CD4-positive, alpha-beta T cell treated with Interleukin-17A for 1 hour (primary cell): ENCODE measurements around the gene SMAD5.

Experiments
- DNase-seq: peaks from one replicate; pipeline ENCODE4 v3.0.0-alpha.2; 2020

SMAD5 gene

DNA sequence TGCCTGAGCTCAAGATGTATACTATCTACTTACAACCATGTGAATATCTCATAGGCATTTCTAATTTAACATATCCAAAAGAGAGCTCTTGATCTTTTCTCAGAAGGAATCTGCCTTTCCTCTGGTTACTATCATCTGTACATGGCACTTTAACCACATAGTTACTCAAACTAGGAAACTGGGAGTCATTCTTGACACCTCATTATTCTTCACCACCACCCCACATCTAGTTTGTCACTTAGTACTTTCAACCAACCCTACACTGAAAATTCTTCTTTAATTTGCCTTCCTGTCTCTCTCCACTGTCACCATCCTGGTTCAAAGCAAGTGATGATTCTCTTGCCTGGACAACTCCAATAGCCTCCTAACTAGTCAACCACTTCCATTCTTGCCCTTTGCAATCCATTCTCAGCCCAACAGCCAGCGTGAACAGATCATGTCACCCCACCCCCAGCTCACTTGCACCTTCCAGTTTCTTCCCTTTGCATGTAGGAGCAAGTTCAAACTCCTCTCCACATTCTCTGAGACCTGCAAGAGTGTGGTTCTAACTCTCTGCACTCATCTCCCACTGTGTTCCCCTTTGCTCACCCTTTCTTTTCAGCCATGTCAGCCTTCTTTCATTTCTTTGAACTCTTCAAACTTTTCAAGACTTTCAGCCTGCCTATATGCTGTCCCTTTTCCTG is 17.3 kb upstream of the SMAD5 start:
- DNase-seq: no peak

DNA sequence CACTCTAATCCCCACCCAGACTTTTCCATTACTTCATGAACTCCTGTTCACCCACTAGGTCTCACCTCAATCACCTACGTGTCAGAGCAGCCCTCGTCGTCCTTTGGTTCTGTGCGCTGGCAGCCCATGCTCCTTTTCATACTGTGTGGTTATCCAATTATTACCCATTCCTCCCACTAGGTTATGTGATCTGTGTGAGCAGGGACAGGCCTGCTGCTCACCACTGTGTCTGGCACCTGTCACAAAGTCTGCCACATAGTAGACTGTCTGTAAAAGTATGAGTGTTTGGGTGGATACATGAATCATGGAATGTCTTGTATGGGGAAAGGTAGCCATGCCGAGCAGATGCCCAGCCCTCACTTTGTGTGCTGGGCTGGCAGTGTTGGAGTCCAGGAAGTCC is 12.1 kb upstream of the SMAD5 start:
- no peak for DNase-seq

DNA sequence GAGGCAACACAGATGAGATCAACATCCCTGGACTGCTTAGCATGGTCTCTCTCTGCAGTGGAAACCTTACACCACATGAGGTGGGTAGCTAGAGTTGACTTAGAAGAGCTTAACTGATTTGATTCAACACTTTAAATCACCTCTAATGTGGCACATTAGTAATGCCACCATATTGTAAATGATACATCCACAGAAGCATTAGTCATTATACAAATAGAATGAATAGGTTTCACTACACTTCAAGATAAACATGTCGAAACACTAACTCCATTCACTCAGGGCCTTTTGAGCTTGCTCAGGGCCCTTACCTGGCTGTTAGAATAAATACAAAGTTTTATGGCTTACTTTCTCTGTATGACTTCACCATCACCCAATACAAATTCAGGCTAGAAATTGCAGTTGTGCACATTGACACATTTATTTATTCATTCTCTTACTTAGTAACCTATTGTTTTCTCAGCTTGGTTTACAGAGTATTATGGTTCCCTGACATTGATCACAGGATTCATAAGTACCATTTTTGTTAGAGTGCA is 9.3 kb upstream of the SMAD5 start:
- no peak for DNase-seq

DNA sequence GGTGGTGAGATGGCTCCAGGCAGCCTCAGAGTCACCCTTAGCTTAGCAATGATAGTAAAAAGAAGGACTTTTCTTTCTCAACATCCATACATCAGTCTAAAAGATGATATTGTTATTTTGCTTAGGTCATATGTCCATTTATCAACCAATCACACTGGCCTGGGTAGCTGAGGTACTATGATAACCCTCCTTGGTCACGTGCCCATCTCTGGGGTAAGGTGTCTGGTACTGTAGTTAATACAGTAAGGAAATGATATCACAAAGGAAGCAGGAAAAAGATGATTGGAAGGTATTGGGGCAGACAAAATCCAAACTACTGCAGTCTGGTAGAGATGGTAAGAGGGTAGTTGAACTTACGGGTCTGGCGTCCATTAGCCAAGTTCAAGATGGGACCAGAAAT is 5.1 kb upstream of the SMAD5 start:
- no peak for DNase-seq

- no peak for DNase-seq
Measured at GRCh38 chr5:136128481-136128880, 4.2 kb upstream of the SMAD5 start.

DNA sequence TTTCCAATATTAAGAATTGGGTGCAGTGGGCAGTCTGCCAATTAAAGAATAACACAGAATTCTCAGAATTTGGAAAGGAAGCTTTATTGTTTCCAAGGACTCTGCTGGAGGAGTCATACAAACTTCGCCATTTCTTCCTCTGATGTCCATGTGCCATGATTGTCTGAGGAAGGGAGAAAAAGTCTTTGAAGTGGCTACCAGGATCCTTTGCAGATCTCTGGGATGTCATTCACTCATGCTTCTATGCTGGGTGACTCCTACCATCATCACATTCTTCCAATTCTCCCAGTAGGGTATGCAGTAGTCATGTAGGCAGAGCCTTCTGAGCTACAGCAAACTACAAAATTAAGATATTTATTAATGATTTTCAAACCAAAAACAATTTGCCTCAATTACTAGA is 3.2 kb upstream of the SMAD5 start:
- no peak for DNase-seq

DNA sequence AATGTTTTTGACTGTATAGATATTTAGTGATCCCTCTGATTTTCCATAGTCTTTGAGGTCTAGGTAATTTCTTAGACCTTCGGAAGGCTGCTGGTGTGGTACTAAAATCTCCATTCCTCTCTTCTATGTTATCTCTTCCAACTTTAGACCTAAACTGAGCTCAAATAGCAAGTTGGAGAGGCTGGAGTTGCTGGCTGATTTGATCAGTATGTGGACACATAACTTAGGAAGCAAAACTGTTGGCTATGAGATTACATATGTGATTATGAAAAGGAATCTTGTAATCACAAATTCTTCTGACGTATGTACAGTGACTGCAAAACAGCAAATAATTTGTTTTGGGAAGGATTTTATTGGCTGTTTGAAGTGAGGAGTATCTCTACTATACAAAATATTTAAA is 2.1 kb upstream of the SMAD5 start:
- DNase-seq: no peak

DNA sequence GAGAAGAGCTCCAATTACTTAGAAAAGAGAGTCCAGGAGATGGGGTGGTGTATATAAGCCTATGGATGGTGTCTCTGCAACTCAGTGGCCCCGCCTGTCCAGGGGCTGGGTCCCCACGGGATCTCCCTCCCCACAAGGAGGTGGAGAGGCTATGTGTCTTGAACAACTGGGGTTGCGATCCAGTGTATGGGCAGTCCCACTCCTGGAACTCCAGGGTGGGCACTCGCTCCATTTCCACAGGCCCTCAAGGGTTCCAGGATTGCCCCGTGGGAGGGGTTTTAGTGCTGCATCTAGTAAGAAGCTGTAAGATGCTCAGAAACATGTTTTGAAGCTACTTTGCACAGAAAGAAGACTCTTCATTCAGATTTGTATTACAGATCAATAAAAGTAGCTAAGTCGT is 558 bp upstream of the SMAD5 start:
- no peak for DNase-seq

GRCh38 chr5:136133222-136133921 is 727 bp downstream of the SMAD5 start:
- DNase-seq: peak; percentile 24

GRCh38 chr5:136133922-136134379 is 1.3 kb downstream of the SMAD5 start:
- DNase-seq: peak; percentile 23

GRCh38 chr5:136134653-136135052 is 2.0 kb downstream of the SMAD5 start:
- DNase-seq: no peak

- DNase-seq: no peak
Measured at GRCh38 chr5:136135536-136135935, 2.9 kb downstream of the SMAD5 start.

GRCh38 chr5:136137497-136138220 is 5.0 kb downstream of the SMAD5 start:
- no peak for DNase-seq

DNA sequence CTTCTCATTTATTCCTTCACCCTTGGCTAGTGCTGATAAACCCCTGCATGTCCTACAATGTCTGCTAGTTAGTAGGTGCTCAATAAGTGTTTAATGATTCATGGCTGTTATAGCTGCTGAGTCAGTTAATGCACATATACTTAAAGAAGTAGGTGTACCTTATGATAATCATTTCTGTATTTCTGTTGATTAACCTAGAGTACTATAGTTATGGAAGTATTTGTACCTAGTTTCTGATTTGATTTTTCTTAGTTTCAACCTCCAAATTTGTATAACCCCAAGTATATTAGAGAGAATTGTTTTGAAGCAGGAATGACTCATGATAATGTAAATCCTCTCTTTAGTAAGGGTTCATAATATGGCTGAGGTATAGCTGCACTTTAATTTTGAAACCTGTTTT is 8.9 kb downstream of the SMAD5 start:
- DNase-seq: no peak

DNA sequence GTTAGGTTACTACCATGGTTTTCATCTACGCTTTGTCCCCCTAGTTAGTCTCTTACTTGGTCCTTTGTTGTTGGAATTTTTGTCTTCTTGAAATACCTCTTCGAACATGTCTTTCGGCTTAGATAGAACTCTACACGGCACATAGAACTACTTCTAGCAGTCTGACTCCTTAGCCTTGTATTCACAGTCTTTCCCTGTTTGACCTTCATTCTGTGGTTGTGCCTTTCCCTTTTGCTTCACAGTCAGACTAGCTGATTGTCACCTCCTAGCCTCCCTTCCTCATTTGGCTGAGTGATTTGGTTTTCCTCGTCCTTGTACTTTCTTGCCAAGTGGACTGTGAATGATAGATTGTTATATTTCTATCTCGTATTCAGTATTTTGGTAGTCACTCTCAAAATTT is 10.7 kb downstream of the SMAD5 start:
- no peak for DNase-seq

DNA sequence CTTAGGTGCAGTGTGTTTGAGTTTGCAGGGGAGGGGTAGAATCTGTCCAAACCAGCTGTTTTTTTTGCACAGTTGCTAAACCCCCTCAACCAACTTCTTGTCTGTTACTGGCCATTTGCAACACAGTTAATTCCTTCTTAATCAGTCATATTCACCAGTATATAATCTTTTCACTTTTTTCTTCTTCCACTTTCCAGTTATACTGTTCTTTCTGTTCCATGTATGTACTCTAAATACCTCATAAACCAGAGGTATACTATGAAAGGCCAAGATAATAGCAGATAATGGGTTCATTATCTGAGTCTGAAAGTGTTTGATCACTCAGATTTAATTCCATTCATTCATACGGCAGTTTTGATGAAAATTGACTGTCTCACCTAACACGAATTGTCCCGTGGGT is 11.1 kb downstream of the SMAD5 start:
- no peak for DNase-seq

- no peak for DNase-seq
Measured at GRCh38 chr5:136145030-136145429, 12.4 kb downstream of the SMAD5 start.

DNA sequence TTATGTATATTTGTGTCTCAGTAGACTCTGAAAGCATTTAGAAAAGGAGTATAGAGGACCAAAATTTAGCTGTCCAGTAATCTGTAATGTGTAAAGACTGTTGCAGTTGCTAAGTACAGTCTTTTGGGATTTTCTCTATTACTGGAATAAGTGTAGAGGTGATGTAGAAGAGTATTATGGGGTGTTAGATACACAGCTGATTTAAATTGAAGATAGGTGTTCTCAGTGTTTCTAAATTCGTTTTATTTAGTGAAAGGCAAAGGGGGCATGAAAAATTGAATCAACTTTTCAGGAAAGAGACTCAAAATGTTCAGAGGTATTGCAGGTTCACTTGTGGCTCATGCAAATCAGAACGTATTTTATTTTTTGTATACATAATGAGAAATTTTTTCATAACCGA is 13.6 kb downstream of the SMAD5 start:
- DNase-seq: no peak

- no peak for DNase-seq
Measured at GRCh38 chr5:136147632-136148031, 15.0 kb downstream of the SMAD5 start.

- DNase-seq: no peak
Measured at GRCh38 chr5:136149891-136150290, 17.2 kb downstream of the SMAD5 start.

- DNase-seq: no peak
Measured at GRCh38 chr5:136153581-136154236, 21.1 kb downstream of the SMAD5 start.

DNA sequence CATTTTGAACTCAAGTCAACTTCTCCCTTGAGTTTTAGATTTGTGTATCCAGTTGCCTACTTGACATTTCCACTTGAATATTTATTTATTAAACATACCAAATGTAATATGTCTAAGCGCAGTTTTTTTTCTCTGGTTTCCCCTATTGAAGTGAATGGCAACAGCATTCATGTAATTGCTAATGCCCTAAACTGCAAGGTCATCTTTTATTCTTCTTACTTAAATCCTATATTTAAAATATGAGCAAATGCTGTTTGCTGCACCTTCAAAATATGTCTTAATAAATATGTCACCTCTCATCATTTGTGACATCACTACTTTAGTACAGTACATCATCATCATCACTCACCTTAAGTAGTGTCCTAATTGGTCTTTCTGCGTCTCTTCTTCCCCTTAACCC is 22.4 kb downstream of the SMAD5 start:
- no peak for DNase-seq

- DNase-seq: no peak
Measured at GRCh38 chr5:136155761-136156160, 23.1 kb downstream of the SMAD5 start.
